Astrocyte (in vitro differentiated cells and primary cell): ENCODE results near the gene MOB3C. TPM values are rescaled to one million over a fixed set of nuclear protein-coding genes. Genes with fewer than 3 reads are reported as not detected.

ENCODE experiments used
- DNase-seq: peaks from one replicate; pipeline ENCODE4 v3.0.0-alpha.2; 2010; ENCODE audit warnings: low read depth
- FAIRE-seq: peaks from 2 replicates; lab custom pipeline; 2011; peaks lifted over from hg19 to GRCh38; lab: Jason Lieb, UNC
- H2AFZ ChIP-seq: 2 replicates; pipeline ENCODE4 v1.6.0; 2012; ENCODE audit warnings: low read depth, low read length, inconsistent platforms
- H3K27ac ChIP-seq: 2 replicates; pipeline ENCODE4 v1.5.1; 2011; ENCODE audit warnings: low read depth, low read length, inconsistent platforms
- H3K27me3 ChIP-seq: 2 replicates; pipeline ENCODE4 v1.6.0; 2011; ENCODE audit warnings: low read length, inconsistent platforms; ENCODE audit not compliant: insufficient read depth
- H3K36me3 ChIP-seq: 2 replicates; pipeline ENCODE4 v1.5.1; 2011; ENCODE audit warnings: low read length, inconsistent platforms; ENCODE audit not compliant: insufficient read depth
- H3K4me1 ChIP-seq: 2 replicates; pipeline ENCODE4 v1.5.1; 2011; ENCODE audit warnings: low read length, inconsistent platforms; ENCODE audit not compliant: insufficient read depth
- H3K4me2 ChIP-seq: 2 replicates; pipeline ENCODE4 v1.6.0; 2012; ENCODE audit warnings: low read length, inconsistent platforms
- H3K4me3 ChIP-seq: 2 replicates; pipeline ENCODE4 v1.5.1; 2011; ENCODE audit warnings: low read depth, mild to moderate bottlenecking, low read length, inconsistent platforms; ENCODE audit not compliant: insufficient read depth
- H3K79me2 ChIP-seq: 2 replicates; pipeline ENCODE4 v1.6.0; 2012; ENCODE audit warnings: mild to moderate bottlenecking, low read length, inconsistent platforms; ENCODE audit not compliant: insufficient read depth
- H3K9ac ChIP-seq: 2 replicates; pipeline ENCODE4 v1.6.0; 2012; ENCODE audit warnings: mild to moderate bottlenecking, low read length, inconsistent platforms
- H3K9me3 ChIP-seq: 2 replicates; pipeline ENCODE4 v1.5.1; 2012; ENCODE audit warnings: low read depth, mild to moderate bottlenecking, low read length, inconsistent platforms; ENCODE audit not compliant: insufficient read depth
- H4K20me1 ChIP-seq: 2 replicates; pipeline ENCODE4 v1.6.0; 2012; ENCODE audit warnings: low read length, inconsistent platforms; ENCODE audit not compliant: insufficient read depth
- H3K27ac Mint-ChIP-seq: one replicate; pipeline ENCODE4 v1.8.0; 2021; ENCODE audit warnings: mild to moderate bottlenecking, mixed read lengths; ENCODE audit not compliant: unreplicated experiment
- H3K27me3 Mint-ChIP-seq: one replicate; pipeline ENCODE4 v1.8.0; 2021; ENCODE audit warnings: low read depth, mixed read lengths; ENCODE audit not compliant: unreplicated experiment
- H3K36me3 Mint-ChIP-seq: one replicate; pipeline ENCODE4 v1.8.0; 2021; ENCODE audit warnings: low read depth, mixed read lengths; ENCODE audit not compliant: unreplicated experiment
- H3K4me1 Mint-ChIP-seq: one replicate; pipeline ENCODE4 v1.8.0; 2021; ENCODE audit warnings: low read depth, mixed read lengths; ENCODE audit not compliant: unreplicated experiment
- H3K4me3 Mint-ChIP-seq: one replicate; pipeline ENCODE4 v1.8.0; 2021; ENCODE audit warnings: mild to moderate bottlenecking, moderate library complexity, mixed read lengths; ENCODE audit not compliant: unreplicated experiment
- H3K9me3 Mint-ChIP-seq: one replicate; pipeline ENCODE4 v1.8.0; 2021; ENCODE audit warnings: mild to moderate bottlenecking, mixed read lengths; ENCODE audit not compliant: unreplicated experiment
- EZH2 ChIP-seq: IDR thresholded peaks from 2 replicates; pipeline ENCODE4 v1.6.1; 2012; ENCODE audit warnings: mild to moderate bottlenecking, low read length, inconsistent platforms; ENCODE audit not compliant: insufficient read depth
- total RNA-seq: library from RNA; stranded (reverse); gene quantifications from 2 replicates; pipeline ENCODE4 v1.2.1, GENCODE V29; 2021
- TF ChIP-seq, protein P1 (sequence below): IDR thresholded peaks from 2 replicates; pipeline ENCODE4 v1.5.1; 2011; ENCODE audit warnings: low read depth, mild to moderate bottlenecking, inconsistent platforms, low read length, moderate library complexity; ENCODE audit not compliant: insufficient read depth

The MOB3C gene
- total RNA-seq, 1 donor from 2014 or later = 4.8 TPM

DNA sequence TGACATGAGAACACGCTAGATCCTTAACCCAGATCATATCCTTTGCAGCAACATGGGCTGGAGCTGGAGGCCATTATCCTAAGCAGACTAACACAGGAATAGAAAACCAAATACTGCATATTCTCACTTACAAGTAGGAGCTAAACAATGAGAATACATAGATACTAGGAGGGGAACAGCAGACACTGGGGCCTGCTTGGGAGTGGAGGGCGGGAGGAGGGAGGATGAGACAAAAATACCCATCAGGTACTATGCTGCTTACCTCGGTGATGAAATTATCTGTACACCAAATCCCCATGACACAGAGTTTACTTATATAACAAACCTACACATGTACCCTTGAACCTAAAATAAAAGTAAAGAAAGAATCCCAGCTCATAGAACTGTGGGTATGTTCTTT lies 1.2 kb upstream of the MOB3C start:
- H3K4me3 Mint-ChIP-seq = peak overlapping the region; percentile 90

DNA sequence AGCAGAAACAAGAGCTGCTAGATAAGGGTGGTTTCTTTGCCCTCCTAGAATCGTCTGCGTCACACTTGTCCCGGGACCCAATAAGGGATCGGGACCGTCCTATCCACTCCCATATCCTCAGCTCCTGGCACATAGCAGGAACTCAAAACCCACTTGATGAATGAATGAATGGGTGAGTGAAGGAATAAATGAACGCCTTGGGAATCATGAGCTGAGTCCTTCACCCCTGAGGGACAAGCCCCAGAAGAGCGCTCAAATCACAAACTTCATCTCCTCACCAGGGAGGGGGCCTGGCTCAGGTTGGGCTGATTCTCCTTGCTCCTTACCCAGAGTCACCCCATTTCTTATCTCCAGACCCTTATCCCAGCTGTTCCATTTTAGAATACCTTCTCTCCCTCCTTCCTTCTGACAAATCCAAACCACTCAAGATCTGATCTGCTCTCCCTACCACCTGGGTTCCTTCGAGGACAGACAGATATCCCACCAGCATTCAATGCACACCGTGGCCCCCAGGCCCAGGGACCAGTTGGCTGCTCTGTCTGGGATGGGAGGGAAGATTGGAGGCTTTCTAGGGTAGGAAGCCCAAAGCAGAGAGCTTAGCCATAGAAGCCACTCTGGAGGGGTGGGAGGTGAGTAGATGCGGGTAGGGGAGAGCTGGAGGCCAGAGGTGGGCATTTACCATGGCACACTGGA lies 643 bp upstream of the MOB3C start:
- peak overlapping the region; percentile 66 for H3K27ac Mint-ChIP-seq

More for the DNA sequence above, 1.2 kb upstream of the MOB3C start:
- Histone ChIP-seq H2AFZ (no peak overlapping the region), H3K4me1 (peaks cover 12% of the 10 kb centered on the region), H3K9me3 (no peaks in the 10 kb centered on the region), H3K4me2 (no peak overlapping the region), H3K36me3 (no peaks in the 10 kb centered on the region), H3K9ac (no peak overlapping the region), H3K27me3 (no peaks in the 10 kb centered on the region), H3K4me3 (no peak overlapping the region), H4K20me1 (peaks cover 19% of the 10 kb centered on the region), H3K79me2 (peaks cover 7% of the 10 kb centered on the region), H3K27ac (no peak overlapping the region)
- Mint-ChIP-seq H3K27me3 (peaks cover 22% of the 10 kb centered on the region), H3K36me3 (peaks cover 2% of the 10 kb centered on the region), H3K27ac (no peak overlapping the region), H3K4me1 (peaks cover 19% of the 10 kb centered on the region), H3K9me3 (peaks cover 2% of the 10 kb centered on the region)
- DNase-seq (no peak), FAIRE-seq (no peak)
- TF ChIP-seq, protein P1, sequence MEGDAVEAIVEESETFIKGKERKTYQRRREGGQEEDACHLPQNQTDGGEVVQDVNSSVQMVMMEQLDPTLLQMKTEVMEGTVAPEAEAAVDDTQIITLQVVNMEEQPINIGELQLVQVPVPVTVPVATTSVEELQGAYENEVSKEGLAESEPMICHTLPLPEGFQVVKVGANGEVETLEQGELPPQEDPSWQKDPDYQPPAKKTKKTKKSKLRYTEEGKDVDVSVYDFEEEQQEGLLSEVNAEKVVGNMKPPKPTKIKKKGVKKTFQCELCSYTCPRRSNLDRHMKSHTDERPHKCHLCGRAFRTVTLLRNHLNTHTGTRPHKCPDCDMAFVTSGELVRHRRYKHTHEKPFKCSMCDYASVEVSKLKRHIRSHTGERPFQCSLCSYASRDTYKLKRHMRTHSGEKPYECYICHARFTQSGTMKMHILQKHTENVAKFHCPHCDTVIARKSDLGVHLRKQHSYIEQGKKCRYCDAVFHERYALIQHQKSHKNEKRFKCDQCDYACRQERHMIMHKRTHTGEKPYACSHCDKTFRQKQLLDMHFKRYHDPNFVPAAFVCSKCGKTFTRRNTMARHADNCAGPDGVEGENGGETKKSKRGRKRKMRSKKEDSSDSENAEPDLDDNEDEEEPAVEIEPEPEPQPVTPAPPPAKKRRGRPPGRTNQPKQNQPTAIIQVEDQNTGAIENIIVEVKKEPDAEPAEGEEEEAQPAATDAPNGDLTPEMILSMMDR = no peak
- TF ChIP-seq EZH2 = no peak

More for the DNA sequence above, 643 bp upstream of the MOB3C start:
- Histone ChIP-seq H3K4me3 (peak overlapping the region; percentile 87), H3K27me3 (no peaks in the 10 kb centered on the region), H3K4me1 (peaks cover 12% of the 10 kb centered on the region), H3K27ac (peak overlapping the region; percentile 42), H3K9me3 (no peaks in the 10 kb centered on the region), H3K9ac (peak overlapping the region; percentile 84), H4K20me1 (peaks cover 19% of the 10 kb centered on the region), H3K36me3 (no peaks in the 10 kb centered on the region), H3K4me2 (peak overlapping the region; percentile 91), H2AFZ (peak overlapping the region; percentile 97), H3K79me2 (peaks cover 7% of the 10 kb centered on the region)
- FAIRE-seq = no peak
- peaks cover 19% of the 10 kb centered on the region for H3K4me1 Mint-ChIP-seq
- peaks cover 5% of the 10 kb centered on the region for H3K36me3 Mint-ChIP-seq
- TF ChIP-seq, protein P1 = no peak
- H3K9me3 Mint-ChIP-seq = peaks cover 2% of the 10 kb centered on the region
- H3K4me3 Mint-ChIP-seq = peak overlapping the region; percentile 90
- DNase-seq = no peak
- H3K27me3 Mint-ChIP-seq = peaks cover 22% of the 10 kb centered on the region
